Retina (tissue), 1 donor: ENCODE results near the gene PHACTR1.
"Not testable (repeated sequence)": the region's sequence is repeated elsewhere in the genome, so short reads cannot be mapped to it uniquely, and the experiment has no call there.

ENCODE experiments used
- DNase-seq: peaks from one replicate; pipeline ENCODE4 v3.0.0-alpha.2; 2016

PHACTR1 gene

GRCh38 chr6:12911427-12911826 lies 194.9 kb downstream of the PHACTR1 start:
- DNase-seq: peak; percentile 62

DNA sequence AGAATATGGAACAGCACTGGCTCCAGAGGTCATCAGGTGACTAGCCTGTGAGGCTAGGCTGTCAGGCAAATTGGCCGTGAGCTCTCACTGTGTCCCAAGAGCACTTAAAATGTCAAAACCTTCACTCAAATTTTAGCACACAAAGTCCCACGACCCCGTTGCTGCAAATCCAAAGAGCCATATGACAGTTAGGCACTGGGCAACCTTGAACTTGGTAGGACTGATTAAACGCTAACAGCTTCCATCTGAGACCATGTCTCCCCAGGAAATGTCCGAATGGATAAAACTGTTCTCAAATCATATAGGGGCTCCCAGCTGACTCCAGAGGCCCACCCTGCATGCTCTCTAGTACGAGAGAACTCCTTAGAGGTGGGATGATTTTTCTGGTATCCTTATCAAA lies 196.6 kb downstream of the PHACTR1 start:
- peak; percentile 47 for DNase-seq

DNA sequence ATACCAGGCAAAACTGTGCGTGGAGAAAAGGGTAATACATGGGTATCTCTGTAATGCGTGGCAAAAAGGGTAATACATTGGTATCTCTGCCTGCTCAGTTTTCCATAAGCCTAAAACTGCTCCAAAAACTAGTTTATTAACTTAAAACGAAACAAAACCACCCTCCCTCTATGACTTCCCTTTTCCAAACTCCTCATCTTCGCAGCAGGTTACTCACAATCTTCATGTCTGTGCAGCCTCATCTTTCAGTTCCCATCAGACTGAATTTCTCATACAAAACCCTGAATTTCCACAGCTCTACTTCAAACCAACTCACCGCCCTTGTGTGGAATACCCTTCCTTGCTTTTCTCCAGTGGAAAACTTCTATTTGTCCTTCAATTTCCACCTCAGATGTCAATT lies 199.4 kb downstream of the PHACTR1 start:
- no peak for DNase-seq

DNA sequence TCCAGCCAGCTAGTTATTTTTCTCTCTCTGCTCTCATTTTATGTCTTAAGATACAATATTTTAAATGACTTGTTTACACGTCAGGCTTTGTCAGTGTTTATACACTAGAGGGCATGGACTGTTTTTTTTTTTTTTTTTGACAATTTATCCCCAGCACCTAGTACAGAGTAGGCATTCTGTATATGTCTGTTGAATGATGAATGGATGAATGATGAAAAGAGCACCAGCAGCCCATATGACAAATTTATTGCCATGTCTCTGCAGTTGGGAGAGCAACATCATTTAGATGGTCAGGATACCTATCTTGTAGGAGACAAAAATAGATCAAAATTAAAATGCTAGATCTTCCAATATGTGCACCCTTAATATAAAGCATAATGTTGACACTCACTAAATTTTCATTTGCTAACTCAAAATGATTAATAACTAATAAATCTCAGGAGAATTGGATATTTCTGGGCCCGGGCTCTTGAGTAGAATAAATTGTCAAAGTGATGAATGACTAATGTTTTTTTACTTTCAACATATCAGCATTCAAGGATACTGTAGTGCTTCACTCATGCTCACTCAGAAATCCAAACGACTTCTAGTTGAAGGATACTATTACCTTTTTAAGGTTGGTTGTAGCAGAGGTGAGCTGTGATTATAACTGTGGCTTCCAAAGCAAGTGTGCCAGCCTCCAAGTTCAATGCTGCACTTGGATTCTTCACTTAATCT lies 200.0 kb downstream of the PHACTR1 start:
- DNase-seq: no peak

- no peak for DNase-seq
Measured at GRCh38 chr6:12921467-12921866, 204.9 kb downstream of the PHACTR1 start.

DNA sequence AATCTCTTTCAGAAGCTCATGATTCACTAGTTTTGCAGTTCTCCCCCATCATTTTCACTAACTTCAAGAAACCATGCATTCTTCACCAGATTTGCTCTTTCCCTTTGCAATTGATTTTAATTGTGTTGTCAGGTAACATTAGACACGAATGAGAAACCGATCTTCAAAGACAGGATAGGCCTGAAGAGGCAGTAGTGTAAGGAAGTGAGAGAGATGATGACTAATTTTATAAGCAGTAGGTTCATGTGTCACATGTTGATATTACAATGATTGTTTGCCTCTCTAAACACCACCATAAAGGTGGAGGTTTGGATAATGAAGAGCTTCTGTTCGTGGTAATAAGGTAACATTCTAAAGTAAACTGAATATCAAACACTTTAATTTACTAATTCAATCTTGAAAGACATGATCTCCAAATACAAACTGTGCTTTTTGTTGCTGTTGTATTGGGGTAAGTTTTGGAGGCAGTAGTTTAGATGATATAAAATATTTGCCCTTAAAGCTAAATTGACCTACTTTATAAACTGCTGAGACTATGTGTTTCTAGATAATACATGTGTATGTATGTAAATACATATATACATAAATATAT lies 207.2 kb downstream of the PHACTR1 start:
- DNase-seq: no peak

DNA sequence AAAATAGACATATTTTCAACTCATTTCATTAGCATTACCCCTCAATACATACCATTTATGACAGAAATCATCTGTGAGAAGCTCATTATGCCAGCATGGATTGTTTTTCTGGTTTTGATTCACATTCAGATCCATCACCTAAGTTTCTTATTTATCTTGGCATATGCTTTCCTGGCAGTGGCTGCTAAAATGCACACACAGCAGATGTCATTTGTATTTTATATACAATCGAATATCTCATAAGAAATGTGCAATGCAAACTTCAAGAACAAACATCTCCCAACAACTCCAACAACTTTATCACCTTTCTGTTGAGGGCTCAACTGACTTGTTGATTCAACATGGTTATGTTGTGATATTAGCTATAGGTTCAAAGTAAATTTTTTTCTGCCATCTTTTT lies 208.3 kb downstream of the PHACTR1 start:
- DNase-seq: no peak

- DNase-seq: no peak
Measured at GRCh38 chr6:12927746-12928145, 211.2 kb downstream of the PHACTR1 start.

DNA sequence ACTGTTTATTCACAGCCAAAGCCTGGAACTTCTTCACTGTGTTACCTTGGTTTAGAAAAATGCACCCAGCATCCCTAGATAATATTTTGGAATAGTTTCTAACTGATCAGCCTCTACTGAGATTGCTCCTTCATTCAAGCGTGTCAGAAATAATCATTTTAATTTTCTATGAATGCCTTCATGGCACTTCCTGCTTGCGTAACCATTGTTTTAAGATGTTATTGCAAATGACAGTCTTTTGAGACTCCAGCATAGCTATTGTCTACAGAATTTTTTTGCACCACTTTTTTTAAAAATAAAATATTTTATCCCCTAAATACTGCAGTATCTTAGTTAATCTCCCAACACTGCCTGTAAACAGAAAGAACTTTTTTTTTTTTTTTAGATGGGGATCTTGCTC lies 213.1 kb downstream of the PHACTR1 start:
- no peak for DNase-seq

DNA sequence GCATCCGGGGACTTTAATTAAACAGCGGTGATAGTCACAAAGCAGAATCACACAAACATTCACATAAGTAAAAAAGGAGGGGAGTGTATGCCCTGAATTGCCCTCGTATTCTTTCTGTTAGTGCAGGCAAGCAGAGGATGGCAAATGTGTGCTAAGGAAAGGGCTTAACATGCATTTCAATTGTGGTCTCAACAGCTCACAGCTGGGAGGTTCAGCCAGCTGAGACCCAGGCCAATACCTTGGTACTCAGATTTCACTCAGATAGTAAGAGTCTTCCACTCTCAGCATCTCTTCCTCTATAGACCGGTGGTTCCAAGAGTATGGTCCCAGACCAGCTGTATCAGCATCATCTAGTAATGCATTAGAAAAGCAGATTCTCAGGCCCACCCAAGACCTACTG lies 215.1 kb downstream of the PHACTR1 start:
- DNase-seq: no peak

GRCh38 chr6:12935637-12936036 lies 219.1 kb downstream of the PHACTR1 start:
- no peak for DNase-seq

GRCh38 chr6:12937971-12938370 lies 221.4 kb downstream of the PHACTR1 start:
- no peak for DNase-seq

GRCh38 chr6:12939314-12939713 lies 222.7 kb downstream of the PHACTR1 start:
- DNase-seq: no peak

DNA sequence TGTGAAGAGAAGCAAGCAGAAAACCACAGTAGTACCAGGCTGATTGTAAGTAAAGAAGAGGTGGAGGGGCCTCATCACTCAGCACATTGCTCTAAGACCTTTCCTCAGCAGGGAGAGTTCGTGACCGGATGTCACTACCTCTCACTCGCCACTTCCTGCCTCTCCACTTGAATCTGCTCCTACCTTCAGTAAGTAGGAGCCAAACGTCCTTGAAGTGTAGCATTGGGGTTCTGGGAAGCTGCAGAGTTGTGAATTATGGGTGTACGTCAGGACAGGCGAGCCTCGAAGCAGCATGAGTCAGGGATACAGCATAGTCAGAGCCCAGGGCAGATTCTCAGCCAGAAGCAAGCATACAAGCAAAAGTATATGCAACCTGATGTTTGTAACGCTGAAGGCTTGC lies 224.9 kb downstream of the PHACTR1 start:
- DNase-seq: no peak

DNA sequence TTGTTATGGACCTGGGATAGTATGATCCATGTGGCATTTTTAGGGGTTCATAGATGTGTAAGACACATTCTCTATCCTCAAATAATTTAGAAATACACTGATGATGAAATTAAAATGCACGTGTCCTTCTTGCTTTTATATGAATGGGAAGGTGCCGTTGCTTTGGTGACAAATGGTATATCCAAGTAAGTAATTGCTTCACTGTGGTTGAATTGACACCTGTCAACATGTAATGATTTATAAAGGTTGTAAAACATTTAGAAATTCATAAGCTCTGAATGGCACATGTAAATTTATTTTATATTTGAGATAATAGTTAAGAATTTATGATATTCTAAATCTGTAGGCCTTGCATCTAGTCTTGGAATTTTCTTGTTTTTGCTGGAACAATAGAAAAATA lies 227.0 kb downstream of the PHACTR1 start:
- no peak for DNase-seq

GRCh38 chr6:12944001-12944400 lies 227.4 kb downstream of the PHACTR1 start:
- DNase-seq: no peak

DNA sequence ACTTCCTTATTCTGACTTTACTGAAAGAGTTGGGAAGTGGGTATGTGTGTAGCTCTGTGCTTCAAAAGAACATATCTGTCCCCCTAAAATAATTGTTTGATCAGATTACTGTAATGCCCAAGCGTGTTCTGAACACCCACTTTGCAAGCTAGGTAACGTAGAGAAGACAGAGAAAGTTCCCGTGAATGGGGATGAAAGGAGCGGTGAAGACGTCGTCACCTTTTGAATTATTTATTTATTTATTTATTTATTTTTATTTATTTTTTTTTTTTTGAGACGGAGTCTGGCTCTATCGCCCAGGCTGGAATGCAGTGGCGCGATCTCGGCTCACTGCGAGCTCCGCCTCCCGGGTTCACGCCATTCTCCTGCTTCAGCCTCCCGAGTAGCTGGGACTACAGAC lies 228.0 kb downstream of the PHACTR1 start:
- not testable (repeated sequence) for DNase-seq

- no peak for DNase-seq
Measured at GRCh38 chr6:12947151-12947871, 230.7 kb downstream of the PHACTR1 start.

GRCh38 chr6:12947967-12948366 lies 231.4 kb downstream of the PHACTR1 start:
- no peak for DNase-seq

DNA sequence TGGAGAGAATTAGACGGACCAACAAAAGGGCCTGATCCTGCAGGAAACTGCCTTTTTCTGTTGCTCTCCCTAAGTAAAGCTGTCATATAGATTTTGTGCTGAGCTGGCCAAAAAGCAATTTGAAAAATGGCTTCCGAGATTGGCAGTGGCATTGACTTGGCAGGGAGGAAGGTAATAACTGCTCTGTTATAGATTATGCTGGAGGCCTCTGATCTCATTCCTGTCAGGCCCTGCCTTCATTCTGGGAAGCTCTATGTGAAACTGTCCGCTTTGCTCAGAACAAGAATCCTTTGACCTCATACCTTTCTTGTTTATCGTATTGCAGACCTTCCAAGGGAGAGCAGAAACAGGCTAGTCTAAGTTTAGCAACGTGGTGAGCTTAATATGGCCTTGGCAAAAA lies 234.4 kb downstream of the PHACTR1 start:
- DNase-seq: no peak

GRCh38 chr6:12951415-12951814 lies 234.8 kb downstream of the PHACTR1 start:
- DNase-seq: no peak

GRCh38 chr6:12952318-12952717 lies 235.8 kb downstream of the PHACTR1 start:
- no peak for DNase-seq

- no peak for DNase-seq
Measured at GRCh38 chr6:12955956-12956355, 239.4 kb downstream of the PHACTR1 start.

DNA sequence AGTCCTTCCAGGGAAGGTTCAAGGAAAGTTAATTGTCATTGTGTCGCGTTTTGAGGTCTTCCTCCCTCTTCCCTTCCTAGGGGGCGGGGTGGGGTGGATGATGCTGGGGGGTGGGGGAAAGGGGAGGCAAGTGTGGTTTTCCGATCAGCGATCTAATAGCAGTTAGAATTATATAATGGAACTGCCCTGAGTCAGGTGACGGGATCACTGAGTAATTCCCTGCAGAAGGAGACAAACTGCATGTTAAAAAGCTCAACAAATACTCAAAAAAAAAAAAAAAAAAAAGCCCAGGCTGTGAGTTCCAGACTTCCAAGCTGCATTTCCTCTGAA lies 240.4 kb downstream of the PHACTR1 start:
- DNase-seq: no peak
